DMS53 treated with DMSO at 0.1 percent for 48 hours (cell line): ENCODE results near the gene LOXL3.
"Not testable (repeated sequence)": the region's sequence is repeated elsewhere in the genome, so short reads cannot be mapped to it uniquely, and the experiment has no call there.

Experiments used
- DNase-seq: peaks from one replicate; lab custom pipeline; 2025; ENCODE audit not compliant: unreplicated experiment; lab: John Stamatoyannopoulos, UW

LOXL3 gene

DNA sequence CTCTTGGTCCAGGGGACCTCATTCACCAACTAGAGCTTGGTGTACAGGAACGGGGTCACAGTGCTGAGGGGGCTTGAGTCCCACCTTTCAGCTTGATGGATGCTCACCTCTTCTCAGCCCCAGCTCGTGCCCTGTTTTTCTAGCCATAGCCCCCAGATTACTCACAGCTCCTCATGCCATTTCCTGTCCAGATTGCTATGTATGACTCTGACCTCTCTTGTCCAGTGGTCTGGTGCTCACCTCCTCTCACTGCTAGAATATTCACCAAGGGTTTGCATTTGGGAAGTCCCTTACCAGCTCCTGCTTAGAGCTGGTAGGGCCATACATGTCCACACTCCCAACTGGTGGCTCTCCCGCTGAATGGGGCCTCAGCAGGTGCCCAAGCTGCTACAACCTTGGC, 60.2 kb downstream of the LOXL3 start:
- no peak for DNase-seq

DNA sequence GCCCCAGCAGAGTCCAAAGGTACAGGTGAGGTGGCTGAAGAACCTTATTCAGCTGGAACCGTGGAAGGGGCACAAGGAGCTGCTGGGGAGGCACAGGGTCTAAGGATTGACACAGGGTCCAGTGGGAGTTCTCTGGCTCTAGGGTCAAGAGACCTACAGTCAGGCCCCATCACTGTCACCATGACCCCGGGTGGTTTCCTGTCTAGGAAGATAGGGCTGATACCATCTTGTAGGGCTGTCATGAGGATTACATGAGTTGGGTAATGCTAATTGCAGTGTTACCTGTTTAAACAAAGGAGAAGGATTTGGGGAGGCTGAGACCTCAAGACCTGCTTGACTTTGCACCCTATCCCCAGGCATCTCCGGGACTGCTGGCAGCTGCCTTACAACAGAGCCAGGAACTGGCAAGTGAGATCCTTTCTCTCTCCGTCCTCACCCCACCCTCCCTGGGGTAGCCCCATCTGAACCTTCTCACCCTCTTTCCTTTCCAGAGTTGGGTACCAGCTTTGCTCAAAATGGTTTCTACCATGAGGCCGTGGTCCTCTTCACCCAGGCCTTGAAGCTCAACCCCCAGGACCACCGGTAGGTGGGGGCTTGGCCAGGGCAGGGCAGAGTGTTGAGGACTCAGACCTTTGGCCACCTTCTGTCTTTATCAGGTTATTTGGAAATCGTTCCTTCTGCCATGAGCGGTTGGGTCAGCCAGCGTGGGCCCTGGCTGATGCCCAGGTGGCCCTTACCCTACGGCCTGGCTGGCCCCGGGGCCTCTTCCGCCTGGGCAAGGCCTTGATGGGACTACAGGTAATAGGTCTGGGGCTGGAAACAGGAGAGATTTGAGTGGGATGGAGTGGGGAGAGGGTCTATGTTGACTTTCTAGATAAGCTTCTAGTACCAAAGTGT, 61.8 kb downstream of the LOXL3 start:
- DNase-seq = no peak

GRCh38 chr2:74489906-74490305, 63.8 kb downstream of the LOXL3 start:
- DNase-seq = no peak

DNA sequence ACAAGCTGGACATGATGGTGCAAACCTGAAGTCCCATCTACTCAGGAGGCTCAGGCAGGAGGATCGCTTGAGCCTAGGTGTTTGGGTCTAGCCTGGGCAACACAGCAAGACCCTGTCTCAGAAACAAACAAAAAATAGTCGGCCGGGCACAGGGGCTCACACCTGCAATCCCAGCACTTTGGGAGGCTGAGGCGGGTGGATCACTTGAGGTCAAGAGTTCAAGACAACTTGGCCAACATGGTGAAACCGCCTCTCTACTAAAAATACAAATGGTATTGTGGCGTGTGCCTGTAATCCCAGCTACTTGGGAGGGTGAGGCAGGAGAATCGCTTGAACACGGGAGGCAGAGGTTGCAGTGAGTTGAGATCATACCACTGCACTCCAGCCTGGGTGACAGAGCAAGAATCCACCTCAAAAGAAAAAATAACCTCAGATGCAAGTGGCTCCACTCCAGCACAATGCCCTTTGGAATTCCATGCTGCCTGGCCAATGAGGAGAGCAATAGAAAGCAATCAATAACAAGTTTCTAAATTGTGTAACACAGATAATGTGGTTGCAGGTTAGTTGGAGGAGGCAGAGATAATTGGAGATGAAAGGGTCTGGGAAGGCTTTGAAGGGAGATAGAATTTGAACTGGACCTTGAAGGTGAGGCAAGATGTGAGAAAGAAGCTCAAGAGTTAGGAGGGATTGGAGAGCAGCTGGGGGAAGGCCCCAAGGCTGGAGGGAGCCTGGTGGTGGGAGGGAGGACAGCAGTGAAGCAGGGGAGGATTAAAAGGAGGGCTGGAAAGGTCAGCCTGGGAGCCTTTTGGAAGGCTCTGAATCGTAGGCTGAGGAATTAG, 64.9 kb downstream of the LOXL3 start:
- DNase-seq = no peak

DNA sequence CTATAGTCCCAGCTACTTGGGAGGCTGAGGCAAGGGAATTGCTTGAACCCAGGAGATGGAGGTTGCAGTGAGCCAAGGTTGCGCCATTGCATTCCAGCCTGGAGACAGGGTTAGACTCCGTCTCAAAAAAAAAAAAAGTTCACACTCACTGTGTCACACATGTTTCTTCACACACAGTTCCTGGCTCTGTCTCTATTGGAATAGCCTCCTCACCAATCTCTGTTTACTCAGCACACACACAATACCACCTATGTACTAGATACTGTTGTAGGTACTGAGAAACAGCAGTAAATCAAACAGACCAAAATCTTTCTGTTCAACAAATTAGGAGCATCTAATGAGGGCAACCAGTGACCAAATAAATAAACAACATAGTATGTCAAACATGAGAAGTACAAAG, 67.6 kb downstream of the LOXL3 start:
- DNase-seq = no peak

DNA sequence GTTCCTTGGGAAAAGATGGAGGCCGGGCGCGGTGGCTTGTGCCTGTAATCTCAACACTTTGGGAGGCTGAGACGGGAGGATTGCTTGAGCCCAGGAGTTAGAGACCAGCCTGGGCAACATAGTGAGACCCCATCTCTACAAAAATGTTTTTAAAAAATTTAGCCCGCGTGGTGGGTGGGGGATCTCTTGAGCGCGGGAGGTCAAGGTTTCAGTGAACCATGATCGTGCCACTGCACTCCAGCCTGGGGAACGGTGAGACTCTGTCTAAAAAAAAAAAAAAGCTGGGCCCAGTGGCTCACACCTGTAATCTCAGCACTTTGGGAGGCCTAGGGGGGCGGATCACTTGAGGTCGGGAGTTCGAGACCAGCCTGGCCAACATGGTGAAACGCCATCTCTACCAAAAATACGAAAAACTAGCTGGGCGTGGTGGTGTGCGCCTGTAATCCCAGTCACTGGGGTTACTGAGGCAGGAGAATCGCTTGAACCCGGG, 70.0 kb downstream of the LOXL3 start:
- not testable (repeated sequence) for DNase-seq

- DNase-seq = peak; percentile 95
Measured at GRCh38 chr2:74482801-74483674, 70.7 kb downstream of the LOXL3 start, which contains the start of the genes CCDC142 and TTC31. Gene CCDC142 (minus strand): TSS chr2:74482998. CDS start chr2:74482837, 161 bp downstream. Gene TTC31 (plus strand): TSS chr2:74483081. CDS start chr2:74483096, 15 bp downstream.
